ENCODE results near the gene IGIP.

The IGIP gene

GRCh38 chr5:140125637-140126036 is at the start of gene IGIP:
Gene IGIP (plus strand): TSS chr5:140125937. CDS start chr5:140128477, 2,540 bp downstream.
- no peak for DNase-seq (ENCODE audit: low read depth)

- no peak for DNase-seq (ENCODE audit: low read depth)
Observed at GRCh38 chr5:140076142-140076541, 49.6 kb upstream of the IGIP start.

DNA sequence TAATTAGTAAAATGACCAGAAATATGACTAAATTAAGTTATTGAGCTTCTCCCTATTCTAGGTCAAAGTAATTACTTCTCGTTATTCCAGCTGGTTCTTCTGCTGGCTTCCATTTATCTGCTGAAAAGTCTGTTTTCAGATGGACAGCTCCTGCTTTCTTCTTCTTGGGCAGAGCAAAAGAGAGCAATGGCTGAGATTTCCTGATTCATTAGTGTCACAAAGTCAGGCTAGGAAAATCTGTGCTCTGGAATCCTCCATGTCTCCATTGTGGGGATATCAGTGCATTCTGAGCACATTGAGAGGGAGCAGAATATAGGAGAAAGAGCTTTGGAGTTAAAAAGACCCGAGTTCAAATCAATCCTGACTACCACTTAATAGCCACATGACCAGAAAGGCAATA is 48.9 kb upstream of the IGIP start:
- DNase-seq (ENCODE audit: low read depth), result no peak

DNA sequence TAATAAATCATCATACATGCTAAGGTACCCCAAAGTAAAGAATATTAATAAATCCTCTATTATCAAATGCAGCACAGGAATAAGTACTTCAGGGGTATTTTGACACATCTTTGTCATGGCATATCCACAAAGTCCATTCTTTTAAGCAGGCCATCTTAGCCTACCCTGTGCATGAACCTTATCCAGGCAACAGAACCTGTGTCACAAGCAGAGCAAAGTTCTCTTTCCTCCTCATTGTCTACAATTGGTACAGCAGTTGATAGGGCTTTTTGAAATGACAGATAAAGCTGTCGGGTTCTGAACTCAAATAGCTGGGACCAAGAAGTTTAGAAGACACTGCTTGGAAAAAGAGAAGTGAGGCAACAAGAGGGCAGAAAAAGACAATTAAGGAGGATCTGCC is 42.6 kb upstream of the IGIP start:
- DNase-seq (ENCODE audit: low read depth), result no peak

GRCh38 chr5:140083650-140084049 is 42.1 kb upstream of the IGIP start:
- no peak for DNase-seq (ENCODE audit: low read depth)

- DNase-seq (ENCODE audit: low read depth), result no peak
Observed at GRCh38 chr5:140084541-140084940, 41.2 kb upstream of the IGIP start.

DNA sequence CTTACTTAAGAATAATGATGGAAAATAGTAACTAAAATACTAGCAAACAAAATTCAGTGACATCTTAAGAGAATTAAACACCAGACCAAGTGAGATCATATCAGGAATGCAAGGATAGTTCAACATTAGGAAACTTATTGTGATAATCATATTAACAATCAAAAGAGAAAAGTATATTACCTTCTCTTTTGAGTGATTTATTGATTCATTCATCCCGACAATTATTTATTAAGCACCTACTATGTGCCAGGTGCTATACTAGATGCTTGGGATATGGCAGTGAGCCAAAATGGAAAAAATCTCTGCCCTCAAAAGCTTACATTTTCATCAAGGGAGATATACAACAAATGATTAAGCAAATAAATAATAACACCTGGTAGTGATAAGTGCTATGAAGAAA is 35.5 kb upstream of the IGIP start:
- no peak for DNase-seq (ENCODE audit: low read depth)

DNA sequence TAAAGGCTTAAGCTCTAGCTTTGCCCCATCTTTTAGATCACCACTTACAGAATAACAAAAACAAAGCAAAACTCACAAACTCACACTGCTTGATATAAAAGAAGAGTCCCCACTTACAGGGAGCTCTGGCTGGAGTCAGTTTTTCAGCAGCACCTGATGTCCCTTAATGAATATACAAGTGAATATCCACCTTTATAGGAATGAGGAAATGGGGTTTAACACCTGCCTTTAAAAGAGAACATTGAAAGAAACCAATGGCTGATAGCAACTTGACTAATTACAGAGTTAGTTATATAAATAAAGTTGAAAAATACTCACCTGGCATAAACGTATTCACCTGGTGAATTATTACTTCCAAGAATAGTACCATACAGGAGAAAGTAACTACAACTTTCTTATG is 32.6 kb upstream of the IGIP start:
- DNase-seq (ENCODE audit: low read depth), result no peak

DNA sequence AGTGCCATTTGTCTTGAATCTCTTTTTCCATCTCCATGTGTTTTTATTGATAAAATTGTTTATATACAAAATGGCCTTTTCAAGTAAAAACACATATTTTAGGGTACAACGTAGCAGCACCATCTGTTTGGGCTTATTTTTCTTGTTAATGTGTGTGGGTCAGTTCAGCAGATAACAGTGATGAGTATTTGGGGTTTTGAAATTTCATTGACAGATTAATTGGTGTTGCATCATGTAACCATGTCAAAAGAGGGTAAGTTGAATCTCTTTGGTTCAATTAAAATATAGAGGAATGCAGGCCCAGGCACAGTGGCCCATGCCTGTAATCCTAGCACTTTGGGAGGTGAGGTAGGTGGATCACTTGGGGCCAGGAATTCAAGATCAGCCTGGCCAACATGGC is 31.9 kb upstream of the IGIP start:
- DNase-seq (ENCODE audit: low read depth), result no peak

DNA sequence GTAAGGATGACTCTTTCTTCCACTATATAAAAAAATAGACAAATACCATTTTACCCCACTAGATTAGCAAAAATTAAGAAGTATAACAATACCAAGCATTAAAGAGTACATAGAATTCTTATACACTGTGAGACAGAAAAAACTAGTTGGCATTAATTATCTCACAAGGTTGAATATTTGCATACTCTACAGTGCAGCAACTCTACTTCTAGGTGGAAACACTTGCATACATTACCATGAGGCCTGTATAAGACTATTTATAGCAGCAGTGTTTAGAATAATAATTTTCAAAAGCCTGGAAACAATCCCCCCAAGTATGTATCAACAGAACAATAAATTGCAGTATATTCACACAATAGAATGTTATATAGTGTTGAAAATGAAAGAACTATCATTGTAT is 30.8 kb upstream of the IGIP start:
- DNase-seq (ENCODE audit: low read depth), result no peak

DNA sequence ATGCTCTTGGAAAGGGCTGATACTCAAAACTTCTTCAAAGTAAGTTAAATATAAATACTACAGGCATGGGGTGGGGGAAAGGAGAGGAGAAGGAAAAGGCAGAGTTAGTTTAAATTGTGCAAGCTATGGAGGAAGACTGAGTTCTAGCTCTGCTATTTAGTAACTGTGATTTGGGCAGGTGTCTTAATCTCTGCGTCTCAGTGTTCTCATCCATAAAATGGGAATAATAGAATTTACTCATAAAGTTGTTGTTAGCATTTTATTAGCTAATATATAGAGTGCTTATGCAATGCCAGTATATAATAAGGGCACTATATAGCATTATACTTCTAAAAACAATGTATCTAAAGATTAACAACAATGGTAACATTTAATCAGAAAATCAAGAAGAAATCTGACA is 24.6 kb upstream of the IGIP start:
- DNase-seq (ENCODE audit: low read depth), result no peak

DNA sequence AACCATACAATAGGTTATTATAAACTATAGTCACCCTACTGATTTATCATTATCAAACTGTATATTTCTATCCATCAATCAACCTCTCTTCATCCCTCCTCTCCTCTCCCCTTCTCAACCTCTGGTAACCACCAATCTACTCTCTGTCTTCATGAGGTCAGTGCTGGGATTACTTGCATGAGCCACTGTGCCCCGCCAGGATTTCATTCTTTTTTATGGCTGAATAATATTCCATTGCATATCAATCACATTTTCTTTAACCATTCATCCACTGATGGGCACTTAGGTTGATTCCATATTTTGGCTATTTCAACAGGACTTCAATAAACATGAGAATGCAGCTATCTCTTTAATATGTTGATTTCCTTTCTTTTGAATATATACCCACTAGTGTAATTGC is 22.6 kb upstream of the IGIP start:
- DNase-seq (ENCODE audit: low read depth), result no peak

DNA sequence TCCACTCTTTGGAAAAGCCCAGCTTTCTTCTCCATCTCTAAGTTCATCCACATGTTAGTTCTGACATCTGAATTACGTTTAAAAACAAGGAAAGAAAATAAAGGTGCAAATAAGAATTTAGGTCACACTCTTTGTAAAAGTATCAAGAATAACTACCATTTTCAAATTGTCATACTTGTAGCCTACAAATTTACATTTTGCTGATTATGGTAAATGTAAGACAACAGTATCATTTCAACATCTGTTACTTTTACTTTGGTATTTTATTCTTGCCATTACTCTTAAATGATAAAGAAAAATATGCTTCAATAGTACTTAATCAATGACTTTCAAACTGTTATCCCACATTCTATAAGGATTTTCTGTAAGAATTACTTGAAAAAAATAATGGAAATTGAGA is 21.6 kb upstream of the IGIP start:
- no peak for DNase-seq (ENCODE audit: low read depth)

DNA sequence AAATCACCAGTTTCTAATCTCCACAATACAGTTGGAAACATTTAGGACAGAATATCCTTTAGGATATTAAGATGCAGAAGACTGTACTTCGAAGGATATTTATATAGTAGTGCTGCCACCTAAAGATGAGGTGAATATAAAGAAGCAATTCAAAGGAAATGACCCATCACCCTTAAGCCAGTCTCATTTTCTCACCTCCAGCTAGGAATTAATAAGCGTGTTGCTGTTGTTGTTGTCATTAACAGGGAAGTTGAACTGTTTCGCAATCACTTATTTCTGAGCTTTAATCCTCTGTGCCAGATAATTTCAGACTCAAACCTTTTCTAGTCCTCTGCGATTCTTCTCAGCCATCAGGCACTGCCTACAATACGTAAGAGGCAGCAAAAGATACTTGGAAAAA is 19.6 kb upstream of the IGIP start:
- no peak for DNase-seq (ENCODE audit: low read depth)

GRCh38 chr5:140106805-140107311 is 18.9 kb upstream of the IGIP start:
- no peak for DNase-seq (ENCODE audit: low read depth)

GRCh38 chr5:140107312-140108092 is 18.2 kb upstream of the IGIP start:
- DNase-seq (ENCODE audit: low read depth), result peak; percentile 78

GRCh38 chr5:140108093-140109017 is 17.4 kb upstream of the IGIP start:
- no peak for DNase-seq (ENCODE audit: low read depth)

- DNase-seq (ENCODE audit: low read depth), result no peak
Observed at GRCh38 chr5:140109018-140109758, 16.5 kb upstream of the IGIP start.

- DNase-seq (ENCODE audit: low read depth), result no peak
Observed at GRCh38 chr5:140109759-140110645, 15.7 kb upstream of the IGIP start.

DNA sequence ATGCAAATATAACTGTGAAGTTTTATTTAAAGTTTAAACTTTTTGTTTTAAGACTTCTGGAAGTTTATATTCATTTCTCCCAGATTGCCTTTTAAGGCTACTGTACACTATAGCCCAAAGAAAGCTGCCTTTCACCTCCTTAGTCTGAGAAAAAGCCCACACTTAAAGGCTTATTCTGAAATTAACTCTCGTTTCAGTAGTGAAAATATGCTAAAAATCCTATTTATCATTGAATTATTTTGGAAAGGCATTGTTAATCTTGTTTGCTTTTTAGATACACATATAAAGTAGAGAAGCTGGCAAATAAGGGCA is 15.1 kb upstream of the IGIP start:
- DNase-seq (ENCODE audit: low read depth), result no peak

GRCh38 chr5:140111011-140111858 is 14.5 kb upstream of the IGIP start:
- DNase-seq (ENCODE audit: low read depth), result no peak

Measured in stimulated activated CD8-positive, alpha-beta memory T cell treated with anti-CD3 and anti-CD28 coated beads, Interleukin-15, amount 100 ng/mL, for 24 hours (primary cell).